GM13977 (cell line): ENCODE results near the gene RIMS4.

Source experiments
- DNase-seq: peaks from one replicate; pipeline ENCODE4 v3.0.0; 2012; ENCODE audit warnings: low spot score
- in situ Hi-C: fragments of 300-500 bp; cut with MboI; formaldehyde crosslinking; loops from one replicate; pipeline ENCODE4 v1.12.0; 2022; ENCODE audit warnings: low sequenced_read_pairs, low pct_unique_long_range_greater_than_20kb, mixed read lengths, inconsistent platforms; ENCODE audit not compliant: unreplicated experiment
- TF ChIP-seq, protein P1 (sequence below): IDR thresholded peaks from 2 replicates; pipeline ENCODE4 v1.5.1; 2012; ENCODE audit warnings: mild to moderate bottlenecking, control low read depth; ENCODE audit not compliant: insufficient read depth; ENCODE audit errors: extremely low read depth, missing control alignments

The RIMS4 gene

DNA sequence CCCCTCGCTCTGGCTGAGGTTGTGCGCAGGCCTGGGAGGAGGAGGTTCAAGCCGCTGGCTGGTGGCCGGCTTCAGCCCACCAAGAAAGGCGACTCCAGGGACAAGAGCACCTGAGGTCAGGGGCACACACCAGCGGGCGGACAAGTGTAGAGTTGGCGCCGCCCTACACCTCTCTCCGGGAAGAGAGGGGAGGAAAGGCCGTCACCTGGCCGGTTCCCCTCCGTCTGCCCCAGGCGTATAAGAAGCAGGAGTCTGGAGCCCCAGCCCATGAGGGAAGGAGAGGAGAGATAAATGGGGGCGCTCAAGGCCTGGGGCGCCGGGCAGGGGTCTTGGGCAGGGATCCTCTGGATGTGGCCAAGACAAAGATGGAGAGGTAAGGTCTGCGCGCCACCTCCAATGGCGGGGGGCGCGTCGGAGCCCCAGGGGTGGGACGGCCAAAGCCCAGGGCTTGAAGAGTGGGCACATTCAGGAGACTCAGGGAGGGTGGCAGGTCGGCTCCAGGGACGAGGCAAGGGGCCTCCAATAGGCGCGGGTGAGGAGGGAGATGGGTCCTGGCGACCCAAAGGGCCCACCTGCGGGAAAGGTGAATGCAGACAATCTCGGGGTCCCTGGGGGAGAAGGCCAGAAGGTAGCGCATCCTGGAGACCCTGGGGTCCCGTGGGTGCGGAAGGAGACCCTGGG is 826 bp downstream of the RIMS4 start:
- DNase-seq: no peak
- in situ Hi-C loops: no loop called here
- TF ChIP-seq, protein P1, sequence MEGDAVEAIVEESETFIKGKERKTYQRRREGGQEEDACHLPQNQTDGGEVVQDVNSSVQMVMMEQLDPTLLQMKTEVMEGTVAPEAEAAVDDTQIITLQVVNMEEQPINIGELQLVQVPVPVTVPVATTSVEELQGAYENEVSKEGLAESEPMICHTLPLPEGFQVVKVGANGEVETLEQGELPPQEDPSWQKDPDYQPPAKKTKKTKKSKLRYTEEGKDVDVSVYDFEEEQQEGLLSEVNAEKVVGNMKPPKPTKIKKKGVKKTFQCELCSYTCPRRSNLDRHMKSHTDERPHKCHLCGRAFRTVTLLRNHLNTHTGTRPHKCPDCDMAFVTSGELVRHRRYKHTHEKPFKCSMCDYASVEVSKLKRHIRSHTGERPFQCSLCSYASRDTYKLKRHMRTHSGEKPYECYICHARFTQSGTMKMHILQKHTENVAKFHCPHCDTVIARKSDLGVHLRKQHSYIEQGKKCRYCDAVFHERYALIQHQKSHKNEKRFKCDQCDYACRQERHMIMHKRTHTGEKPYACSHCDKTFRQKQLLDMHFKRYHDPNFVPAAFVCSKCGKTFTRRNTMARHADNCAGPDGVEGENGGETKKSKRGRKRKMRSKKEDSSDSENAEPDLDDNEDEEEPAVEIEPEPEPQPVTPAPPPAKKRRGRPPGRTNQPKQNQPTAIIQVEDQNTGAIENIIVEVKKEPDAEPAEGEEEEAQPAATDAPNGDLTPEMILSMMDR: no peak

DNA sequence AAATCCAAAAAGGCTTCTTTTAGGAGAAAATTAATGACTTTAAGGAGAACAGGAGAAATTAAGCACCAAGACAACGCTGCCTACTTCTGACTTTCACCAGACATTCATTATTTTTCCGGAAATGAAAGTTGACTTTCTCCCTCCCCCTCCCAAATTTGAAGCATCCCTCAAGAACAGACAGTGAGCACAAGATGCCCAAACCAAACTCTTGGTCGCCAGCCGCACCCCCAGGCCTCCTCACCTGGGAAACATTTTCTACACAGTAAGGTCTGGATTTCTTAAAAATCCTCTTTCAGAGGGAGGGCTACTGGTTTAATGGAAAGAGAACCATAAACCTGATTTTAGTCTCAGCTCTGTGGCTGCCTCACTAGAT is 2.7 kb downstream of the RIMS4 start:
- no peak for DNase-seq
- in situ Hi-C loops: no loop called here
- TF ChIP-seq, protein P1: no peak

DNA sequence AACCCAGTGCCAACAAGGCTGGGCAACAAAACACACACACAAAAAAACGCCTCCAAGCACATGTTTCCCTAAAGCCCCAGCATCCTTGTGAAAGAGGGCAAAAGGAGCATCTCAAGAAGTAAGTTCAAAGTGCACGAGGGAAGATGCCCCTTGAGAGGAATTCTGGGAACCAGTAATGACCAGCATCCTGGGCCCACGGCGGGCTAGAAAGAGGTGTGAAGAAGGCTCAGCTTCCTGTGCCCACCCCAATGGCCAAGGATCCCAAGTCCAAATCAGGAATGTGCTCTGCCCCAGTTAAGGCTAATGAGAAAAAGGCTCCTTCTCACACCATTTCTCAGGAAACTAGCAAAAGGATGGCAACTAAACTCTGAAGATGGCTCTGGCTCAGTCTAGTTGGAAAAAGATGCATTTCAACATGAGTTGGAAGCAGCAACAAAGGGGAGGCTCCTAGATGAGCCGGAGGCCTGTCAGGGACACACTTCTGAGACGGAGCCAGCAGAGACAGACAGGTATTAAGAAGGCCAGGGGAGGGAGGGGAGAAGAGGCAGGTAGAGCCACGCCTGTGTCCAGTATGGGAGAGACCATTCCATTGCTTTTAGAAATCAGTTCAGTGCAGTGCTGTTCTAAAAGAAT is 3.2 kb downstream of the RIMS4 start:
- in situ Hi-C loops: no loop called here
- TF ChIP-seq, protein P1: no peak
- no peak for DNase-seq

DNA sequence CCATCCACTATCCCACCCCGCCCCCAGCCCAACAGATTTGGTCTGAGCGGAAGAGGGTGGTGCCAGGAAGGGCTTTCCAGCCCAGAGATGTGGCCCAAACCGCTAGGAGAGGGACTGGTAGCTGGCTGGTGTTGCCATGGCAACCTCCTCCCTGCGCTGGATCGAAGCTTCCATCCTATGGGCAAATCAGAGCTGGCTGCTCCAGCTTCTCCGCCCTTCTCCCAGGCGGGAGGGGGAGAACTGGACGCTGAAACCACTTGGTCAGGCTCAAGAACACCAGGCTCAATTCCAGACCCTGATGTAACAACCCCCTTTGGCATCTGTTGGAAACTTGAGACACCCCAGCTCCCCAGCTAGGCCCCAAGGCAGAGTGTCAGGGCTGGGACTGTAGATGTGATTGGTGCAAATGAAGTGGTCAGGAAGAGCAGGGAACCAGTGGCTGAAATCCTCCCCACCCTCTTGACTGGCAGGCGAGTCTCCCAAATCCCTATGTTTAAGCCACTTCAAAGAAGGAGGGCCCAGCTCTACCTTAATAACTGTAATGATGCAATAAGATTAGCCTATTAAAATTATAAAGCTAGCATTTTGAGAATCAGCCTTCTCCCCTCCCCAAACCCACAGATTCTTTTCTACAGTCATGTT is 4.2 kb downstream of the RIMS4 start:
- TF ChIP-seq, protein P1: no peak
- in situ Hi-C loops: no loop called here
- DNase-seq: no peak

DNA sequence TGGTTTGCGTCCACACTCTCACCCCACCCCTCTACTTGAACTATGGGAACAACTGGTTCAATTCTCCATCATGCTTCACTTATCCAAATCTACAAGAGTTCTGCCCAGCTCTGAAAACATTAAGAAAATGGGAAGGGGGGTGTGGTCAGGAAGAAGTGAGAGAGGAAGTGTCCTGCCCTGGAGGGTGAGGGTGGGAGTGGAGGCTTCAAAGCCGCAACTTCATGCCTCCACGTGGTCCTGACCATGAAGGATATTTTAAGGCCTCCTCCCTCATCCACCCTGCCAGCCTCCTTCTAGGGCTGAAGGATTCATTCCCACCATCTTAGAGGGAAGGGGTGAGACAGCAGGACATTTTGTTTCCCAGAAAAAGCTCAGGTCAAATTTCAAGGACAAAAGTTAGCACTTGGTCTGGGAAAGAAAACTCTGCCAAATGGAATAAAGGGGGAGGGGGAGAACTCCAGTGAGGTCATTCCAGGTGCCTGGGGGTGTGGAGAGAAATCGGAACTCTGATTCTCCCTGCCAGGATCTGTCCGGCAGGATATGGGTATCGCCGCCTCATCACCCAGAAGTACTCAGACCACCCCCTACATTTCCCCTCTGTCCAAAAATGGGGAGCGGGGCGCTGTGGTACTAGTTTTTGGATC is 4.9 kb downstream of the RIMS4 start:
- TF ChIP-seq, protein P1: no peak
- DNase-seq: no peak
- in situ Hi-C loops: no loop called here

DNA sequence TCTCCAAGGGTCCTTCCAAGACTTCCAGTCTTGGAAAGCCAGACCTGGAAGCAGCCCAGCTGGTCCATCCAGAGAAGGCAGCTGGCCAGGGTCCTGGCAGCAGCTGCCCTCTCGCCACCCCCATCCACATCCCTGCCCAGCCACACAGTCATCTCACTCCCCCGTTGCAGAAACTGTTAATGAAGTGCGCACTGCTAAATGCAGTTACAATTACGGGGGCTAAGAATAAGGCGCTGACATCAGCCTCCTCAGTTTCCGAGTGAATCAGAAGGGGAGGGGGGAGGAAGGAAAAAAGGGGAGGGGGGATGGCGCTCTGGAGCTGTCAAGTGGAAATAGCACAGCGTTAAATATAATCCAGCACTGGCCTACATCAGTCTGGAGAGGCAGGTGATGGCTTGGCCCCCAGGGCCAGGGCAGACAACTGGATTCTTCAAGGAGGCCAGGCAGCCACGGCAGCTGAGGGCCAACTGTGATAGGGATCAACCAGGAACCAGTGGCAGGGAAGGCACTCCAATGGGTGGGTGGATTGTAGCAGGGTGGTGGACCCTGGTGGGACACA is 6.9 kb downstream of the RIMS4 start:
- DNase-seq: no peak
- in situ Hi-C loops: no loop called here

More for the DNA sequence above, 6.9 kb downstream of the RIMS4 start:
- TF ChIP-seq, protein P1: no peak
